GM19193 (cell line): ENCODE data around the gene KANSL1.

Source experiments
- POLR2A ChIP-seq: IDR thresholded peaks from 4 replicates; pipeline ENCODE4 v1.6.1; 2011; ENCODE audit not compliant: insufficient read depth, insufficient read length; ENCODE audit errors: extremely low read depth

KANSL1 gene

DNA sequence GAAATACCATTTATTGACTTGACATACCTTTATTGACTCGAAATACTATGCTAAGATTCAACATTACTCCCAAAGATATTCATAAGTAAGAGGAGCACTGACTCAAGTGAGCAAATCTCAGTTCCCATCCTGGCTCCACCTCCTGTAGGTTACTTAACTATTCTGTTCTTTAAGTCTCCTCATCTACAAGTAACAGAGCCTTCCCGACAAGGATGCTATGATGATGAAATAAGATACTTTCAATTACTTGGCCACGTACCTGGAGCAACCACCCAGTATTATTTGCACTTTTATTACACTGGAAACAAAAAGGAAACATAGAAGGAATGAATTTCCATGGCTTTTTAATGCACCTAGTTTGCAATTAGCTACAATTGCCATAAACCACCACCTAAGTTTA is 16.3 kb downstream of the KANSL1 start:
- no peak for TF ChIP-seq POLR2A

DNA sequence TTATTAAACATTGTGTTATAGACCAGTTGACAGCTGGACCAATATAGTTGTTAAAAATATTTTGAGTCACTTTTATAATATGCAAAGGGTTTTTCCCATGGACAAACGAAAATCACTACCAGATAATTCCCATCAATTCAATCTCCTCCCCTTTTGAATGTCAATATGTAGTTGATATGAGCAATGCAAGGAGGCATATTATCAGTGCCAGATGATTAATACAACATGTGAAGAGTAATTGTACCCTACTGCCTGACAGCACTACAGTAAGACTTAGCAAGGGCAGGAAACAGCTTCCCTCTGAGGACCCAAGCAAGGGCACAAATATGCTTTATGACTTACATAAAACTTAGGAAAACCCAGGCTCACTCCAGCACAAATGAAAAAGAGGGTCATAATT is 17.3 kb downstream of the KANSL1 start:
- TF ChIP-seq POLR2A = no peak

DNA sequence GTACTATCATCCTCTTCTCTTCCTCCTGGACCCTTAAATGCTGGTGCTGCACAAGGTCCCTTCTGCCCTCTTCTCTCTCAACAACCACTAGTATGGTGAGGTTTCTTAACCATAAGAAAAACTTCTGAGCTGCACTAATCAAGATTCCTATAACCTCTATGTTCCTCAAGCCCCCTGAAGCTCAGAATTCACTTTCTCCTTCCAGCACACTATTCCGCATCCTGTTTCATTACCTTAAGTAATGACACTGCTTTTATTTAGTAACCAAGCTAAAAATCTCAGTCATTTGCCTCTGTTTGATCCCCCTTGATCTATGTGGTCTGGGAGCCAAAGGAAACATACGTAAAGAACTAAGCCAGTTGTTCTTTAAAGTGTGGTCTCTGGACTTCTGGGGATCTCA is 20.1 kb downstream of the KANSL1 start:
- TF ChIP-seq POLR2A = no peak

DNA sequence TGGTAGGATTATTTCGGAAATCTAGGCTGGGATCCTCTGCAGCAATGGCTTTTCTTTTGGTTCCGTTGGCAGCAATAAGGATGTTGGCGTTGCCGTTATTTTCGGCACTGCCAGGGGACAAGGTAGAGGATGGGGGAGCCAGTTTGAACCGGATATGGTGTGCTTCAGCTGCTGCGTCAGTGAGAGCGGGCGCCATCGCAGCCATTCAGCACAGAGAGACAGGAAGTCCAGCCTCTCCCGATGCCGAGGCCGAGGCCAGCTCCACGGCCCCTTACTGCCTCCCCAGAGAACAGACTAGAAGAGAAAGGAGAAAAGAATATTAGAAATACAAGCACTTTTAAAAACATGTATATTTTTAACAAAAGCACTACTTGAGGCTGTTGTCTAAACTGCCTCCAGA is 21.3 kb downstream of the KANSL1 start:
- TF ChIP-seq POLR2A = no peak

DNA sequence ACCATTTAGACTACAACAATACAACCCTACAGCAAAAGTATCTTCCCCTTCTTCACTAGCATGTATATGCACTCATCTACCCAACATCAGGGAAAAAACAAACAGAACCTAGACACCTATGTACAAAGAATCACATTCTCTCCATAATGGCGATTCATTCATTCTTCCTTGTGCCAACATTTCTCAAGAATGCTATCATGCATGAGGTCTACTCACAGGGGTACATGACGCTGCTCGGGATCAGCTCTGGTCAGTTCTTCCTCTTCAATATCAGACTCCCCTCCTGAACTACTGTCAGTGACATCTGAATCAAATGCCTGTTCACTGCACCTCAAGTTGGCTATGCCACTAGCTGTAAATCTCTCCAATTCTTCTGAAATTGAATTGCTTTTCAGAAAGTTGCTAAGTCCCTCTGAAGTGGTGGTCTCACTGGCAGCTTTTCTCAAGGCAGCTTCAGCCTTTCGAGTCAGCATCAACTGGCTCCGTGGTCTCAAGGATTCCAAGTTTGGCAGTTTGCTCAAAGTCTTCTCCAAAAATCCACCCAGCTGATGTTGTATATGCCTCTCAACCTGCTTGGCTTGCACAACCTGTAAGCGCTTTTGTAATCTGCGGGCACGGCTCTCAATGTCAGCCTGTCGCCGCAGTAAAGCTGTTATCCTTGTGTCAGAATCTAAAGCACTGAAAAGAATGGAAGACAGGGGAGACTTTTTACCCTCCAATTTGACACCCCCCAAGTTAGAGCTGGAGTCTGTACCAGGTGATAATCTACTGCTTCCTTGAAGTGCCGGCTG is 22.4 kb downstream of the KANSL1 start:
- TF ChIP-seq POLR2A = no peak

DNA sequence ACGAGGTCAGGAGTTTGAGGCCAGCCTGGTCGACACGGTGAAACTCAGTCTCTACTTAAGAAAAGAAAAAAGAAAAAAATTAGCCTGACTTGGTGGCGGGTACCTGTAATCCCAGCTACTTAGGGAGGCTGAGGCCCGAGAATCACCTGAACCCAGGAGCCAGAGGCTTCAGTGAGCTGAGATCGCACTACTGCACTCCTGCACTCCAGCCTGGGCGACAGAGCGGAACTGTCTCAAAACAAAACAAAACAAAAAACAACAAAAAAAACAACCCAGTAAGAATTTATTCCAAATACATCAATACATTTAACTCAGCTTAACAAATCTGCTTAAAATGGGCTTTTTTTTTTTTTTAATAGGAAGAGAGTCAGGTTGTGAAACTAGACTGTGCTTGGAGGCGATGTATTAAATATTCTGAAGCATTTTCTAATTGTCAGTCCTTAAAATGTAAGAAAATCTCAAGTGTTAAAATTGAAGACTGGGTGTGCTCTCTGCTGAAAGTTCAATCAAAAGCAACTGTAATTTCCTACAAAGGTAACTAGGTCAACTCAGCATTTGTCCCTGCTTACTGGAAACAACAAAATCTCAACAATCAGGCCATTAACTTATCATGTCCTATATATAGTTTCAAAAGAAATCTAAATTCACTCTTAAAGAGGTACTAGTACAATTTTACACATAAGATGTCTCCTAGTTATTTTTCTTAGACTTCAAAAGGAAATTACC is 23.2 kb downstream of the KANSL1 start:
- no peak for TF ChIP-seq POLR2A

DNA sequence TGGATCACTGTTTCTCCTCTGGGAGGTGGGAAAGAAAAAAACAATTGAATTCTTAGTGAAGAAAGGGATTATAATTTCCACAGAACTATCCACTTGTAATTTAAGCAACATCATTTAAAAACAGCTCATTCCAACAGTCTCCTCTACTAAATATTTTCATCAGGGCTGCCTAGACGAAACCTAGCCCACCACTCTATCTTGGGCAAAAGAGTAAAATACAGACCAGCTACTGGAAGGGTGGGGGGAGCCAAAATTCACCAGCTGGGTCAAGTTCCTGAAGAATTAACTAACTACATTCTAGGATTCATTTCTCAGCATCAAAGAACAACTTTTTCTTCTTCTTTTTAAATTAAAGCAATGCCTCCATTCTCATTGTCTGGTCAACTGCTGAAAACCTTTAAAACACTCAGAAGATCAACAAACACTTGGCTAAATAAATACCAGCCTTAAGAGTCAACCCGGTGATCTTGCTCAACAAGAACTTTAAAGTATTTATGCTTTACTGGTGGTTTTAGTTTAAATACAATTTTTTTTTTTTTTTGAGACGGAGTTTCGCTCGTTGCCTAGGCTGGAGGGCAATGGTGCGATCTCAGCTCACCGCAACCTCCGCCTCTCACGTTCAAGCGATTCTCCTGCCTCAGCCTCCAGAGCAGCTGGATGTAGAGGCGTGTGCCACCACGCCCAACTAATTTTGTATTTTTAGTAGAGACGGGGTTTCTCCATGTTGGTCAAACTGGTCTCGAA is 25.2 kb downstream of the KANSL1 start:
- TF ChIP-seq POLR2A = no peak

DNA sequence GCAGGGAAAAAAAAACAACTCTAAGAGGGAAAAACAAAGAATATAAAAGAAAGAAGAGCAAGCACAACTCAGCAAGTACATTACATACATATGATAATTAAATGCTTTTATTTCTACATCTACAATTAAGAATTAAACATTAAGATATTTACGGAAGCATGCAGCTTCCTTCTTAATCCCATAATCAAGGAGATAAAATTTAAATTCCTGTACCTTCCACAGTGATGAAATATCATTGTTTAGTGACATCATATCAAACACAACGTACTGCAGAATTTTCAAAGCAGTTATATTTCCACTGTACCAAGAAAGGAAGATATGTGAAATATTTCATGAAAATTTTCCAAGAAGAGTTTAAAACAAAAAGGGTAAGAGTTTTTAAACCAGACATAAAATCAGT is 26.0 kb downstream of the KANSL1 start:
- no peak for TF ChIP-seq POLR2A

DNA sequence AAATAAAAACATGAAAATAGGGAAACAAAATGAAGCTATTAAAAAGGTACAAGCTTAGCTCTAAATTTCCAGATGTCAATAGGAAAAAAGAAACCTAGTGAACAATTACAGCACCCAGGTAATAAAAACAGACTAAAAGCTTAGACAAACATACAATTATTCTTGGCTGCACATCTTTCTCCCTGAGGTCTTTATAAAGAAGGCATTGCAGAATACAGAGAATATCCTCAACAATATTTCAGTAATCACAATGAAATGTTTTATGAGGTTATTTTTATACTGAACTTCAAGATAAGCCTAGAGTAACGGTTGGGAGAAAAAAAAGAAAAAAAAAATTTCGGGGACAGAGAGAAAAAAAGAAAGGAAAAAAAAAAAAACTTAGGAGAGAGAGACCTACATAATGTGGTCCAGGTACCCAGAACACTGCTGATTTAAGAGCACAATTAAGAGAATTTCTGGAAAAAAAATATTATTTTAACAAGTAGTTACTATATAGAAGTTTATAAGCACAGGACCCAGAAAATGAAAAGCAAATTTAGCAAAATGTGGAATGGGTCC is 26.5 kb downstream of the KANSL1 start:
- TF ChIP-seq POLR2A = no peak

DNA sequence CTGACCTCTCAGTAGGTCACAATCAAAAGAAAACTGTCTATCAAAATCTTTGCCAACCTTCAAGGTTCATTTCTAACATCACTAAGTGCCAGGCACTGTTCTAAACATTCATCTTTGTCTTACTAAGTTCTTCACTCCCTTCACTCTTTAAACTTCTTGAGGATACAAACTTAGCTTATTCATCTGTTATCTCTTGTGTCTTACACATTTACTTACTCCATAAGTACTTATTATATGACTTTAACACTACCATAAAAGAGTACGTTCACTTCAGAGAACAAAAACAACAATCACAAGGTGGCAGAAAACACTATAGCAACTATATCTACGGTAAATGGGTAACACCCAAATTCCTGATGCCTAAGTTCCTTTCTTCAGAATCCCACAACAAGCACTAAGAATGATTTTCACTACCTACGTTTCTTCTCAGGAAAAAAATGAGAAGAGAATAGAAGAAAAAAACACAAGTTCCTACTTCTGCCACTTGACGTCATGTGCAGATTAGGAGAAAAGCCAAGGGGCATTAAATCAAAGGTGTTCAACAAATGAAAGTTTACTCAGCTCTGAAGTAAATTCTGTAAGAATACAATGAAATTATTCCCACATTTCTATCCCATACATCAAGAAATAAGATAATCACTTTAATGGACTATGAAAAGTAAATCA is 29.2 kb downstream of the KANSL1 start:
- TF ChIP-seq POLR2A = no peak

DNA sequence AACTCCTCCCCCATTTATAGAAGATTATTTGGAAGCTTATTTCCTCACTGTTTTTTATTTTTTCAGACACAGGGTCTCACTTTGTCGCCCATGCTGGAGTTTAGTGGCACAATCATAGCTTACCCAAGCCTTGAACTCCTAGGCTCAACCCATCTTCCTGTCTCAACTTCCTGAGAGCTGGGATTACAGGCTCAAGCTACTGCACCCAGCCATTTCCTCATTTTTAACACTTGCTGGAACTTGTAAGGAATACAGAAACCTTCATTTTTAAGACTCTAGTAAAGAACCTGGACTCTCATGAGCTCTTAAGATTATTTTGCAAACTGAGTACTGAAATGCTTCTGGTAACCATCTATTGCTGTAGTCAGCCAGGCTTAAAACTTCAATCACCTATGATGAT is 29.9 kb downstream of the KANSL1 start:
- no peak for TF ChIP-seq POLR2A

DNA sequence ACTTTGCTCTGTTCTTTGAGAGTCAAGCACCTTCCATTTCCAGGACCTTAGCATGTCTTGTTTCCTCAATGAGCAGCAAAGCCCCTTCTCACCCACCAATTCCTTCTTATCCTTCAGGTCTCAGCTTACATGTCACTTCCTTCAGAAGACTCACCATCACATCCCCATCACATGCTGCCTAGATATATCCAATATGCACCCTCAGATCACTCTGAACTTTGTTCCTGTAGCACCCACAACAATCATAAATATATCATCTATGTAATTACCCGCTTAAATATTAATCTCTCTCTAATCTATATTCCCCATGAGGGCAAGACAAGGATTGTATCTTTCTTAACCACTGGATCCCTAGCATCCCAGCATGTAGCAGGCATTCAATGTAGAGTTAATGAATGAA is 30.4 kb downstream of the KANSL1 start:
- TF ChIP-seq POLR2A = no peak

DNA sequence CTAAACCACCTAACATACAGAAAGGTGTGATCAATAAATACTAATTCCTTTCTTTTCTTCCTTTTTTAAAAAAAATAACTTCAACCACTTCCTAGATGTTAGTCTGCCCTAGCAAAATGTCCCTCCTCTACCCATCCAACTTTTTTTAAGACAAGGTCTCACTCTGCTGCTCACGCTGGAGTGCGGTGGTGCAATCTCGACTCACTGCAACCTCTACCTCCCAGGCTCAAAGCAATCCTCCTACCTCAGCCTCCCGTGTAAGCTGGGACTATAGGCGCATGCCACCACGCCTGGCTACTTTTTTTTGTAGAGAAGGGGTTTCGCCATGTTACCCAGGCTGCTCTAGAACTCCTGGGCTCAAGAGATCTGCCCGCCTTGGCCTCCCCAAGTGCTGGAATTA is 33.1 kb downstream of the KANSL1 start:
- TF ChIP-seq POLR2A = no peak

DNA sequence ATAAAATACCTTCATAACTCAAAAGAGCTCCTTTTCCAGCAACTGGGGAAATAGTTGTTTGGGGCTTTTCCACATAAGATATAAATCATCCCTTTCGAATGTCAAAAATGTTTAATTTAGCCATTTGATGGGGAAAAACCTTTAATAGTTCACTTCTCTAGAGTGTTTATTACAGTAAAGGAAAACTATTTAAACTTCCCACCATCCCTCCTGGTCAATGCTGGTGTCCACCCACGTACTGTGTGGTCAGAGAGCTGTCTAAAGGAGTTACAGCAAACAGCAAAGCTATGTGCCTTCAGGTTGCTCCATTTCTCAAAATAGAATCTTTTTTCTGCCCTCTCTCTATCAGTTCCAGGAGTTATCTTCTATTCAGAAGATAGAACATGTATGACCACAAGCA is 33.5 kb downstream of the KANSL1 start:
- TF ChIP-seq POLR2A = no peak
